GM23338 (cell line): ENCODE measurements around the gene NADK2. TPM values are rescaled to one million over a fixed set of nuclear protein-coding genes. Genes with fewer than 3 reads are reported as not detected.

Source experiments
- ATAC-seq: fragments of 200-7000 bp; cut with Tn5 transposase; 3 replicates; pipeline ENCODE4 v1.9.1; 2020
- DNase-seq: peaks from one replicate; pipeline ENCODE4 v3.0.0-alpha.2; 2015; ENCODE audit warnings: low spot score
- H2AFZ ChIP-seq: fragments of 200-600 bp; sonication (generic); 2 replicates; pipeline ENCODE4 v1.8.0; 2016; ENCODE audit warnings: antibody characterized with exemption, mild to moderate bottlenecking, moderate library complexity
- H3F3A ChIP-seq: fragments of 200-600 bp; sonication (generic); replicated peaks from 2 replicates; pipeline ENCODE4 v1.8.0; 2017; ENCODE audit warnings: antibody characterized with exemption, mixed run types, low read depth
- H3K27ac ChIP-seq: fragments of 200-600 bp; sonication (generic); 2 replicates; pipeline ENCODE4 v1.6.1; 2016; ENCODE audit warnings: low read depth
- H3K27me3 ChIP-seq: fragments of 200-600 bp; sonication (generic); 2 replicates; pipeline ENCODE4 v1.8.0; 2016; ENCODE audit warnings: mild to moderate bottlenecking, mixed run types, moderate library complexity; ENCODE audit not compliant: insufficient read depth
- H3K36me3 ChIP-seq: fragments of 200-600 bp; sonication (generic); 2 replicates; pipeline ENCODE4 v1.8.0; 2016; ENCODE audit warnings: mild to moderate bottlenecking; ENCODE audit not compliant: insufficient read depth
- H3K4me1 ChIP-seq: fragments of 200-600 bp; sonication (generic); 2 replicates; pipeline ENCODE4 v1.8.0; 2016; ENCODE audit warnings: mild to moderate bottlenecking, moderate library complexity; ENCODE audit not compliant: insufficient read depth
- H3K4me2 ChIP-seq: fragments of 200-600 bp; sonication (generic); 2 replicates; pipeline ENCODE4 v1.7.1; 2017; ENCODE audit warnings: mixed run types
- H3K4me3 ChIP-seq: fragments of 200-600 bp; sonication (generic); 2 replicates; pipeline ENCODE4 v1.6.1; 2016; ENCODE audit warnings: mixed run types
- H3K79me2 ChIP-seq: fragments of 200-600 bp; sonication (generic); replicated peaks from 2 replicates; pipeline ENCODE4 v1.8.0; 2017; ENCODE audit warnings: mild to moderate bottlenecking; ENCODE audit not compliant: insufficient read depth
- H3K9me2 ChIP-seq: fragments of 200-600 bp; sonication (generic); 2 replicates; pipeline ENCODE4 v1.8.0; 2017; ENCODE audit not compliant: insufficient read depth
- H4K20me1 ChIP-seq: fragments of 200-600 bp; sonication (generic); replicated peaks from 2 replicates; pipeline ENCODE4 v1.8.0; 2017; ENCODE audit warnings: mild to moderate bottlenecking; ENCODE audit not compliant: insufficient read depth
- H3K27ac Mint-ChIP-seq: 2 replicates; pipeline ENCODE4 v1.8.0; 2020; ENCODE audit warnings: inconsistent platforms, mild to moderate bottlenecking, moderate library complexity, mixed read lengths
- H3K27me3 Mint-ChIP-seq: 3 replicates; pipeline ENCODE4 v1.8.0; 2022; ENCODE audit warnings: low read depth, mild to moderate bottlenecking, moderate library complexity, mixed read lengths, inconsistent platforms; ENCODE audit not compliant: insufficient read depth, poor library complexity
- H3K36me3 Mint-ChIP-seq: 3 replicates; pipeline ENCODE4 v1.8.0; 2021; ENCODE audit warnings: low read depth, mild to moderate bottlenecking, inconsistent platforms, moderate library complexity, mixed read lengths
- H3K4me1 Mint-ChIP-seq: 3 replicates; pipeline ENCODE4 v1.8.0; 2020; ENCODE audit warnings: mild to moderate bottlenecking, inconsistent platforms, mixed read lengths
- H3K4me3 Mint-ChIP-seq: 3 replicates; pipeline ENCODE4 v1.8.0; 2021; ENCODE audit warnings: moderate library complexity, mild to moderate bottlenecking, inconsistent platforms, mixed read lengths
- H3K9me3 Mint-ChIP-seq: 3 replicates; pipeline ENCODE4 v1.8.0; 2020; ENCODE audit warnings: moderate library complexity, mild to moderate bottlenecking, inconsistent platforms, mixed read lengths
- CREB1 ChIP-seq: fragments of 250-450 bp; sonication (Bioruptor Pico); IDR thresholded peaks from 2 replicates; pipeline ENCODE4 v1.5.0; 2020; ENCODE audit warnings: low read depth, mild to moderate bottlenecking, moderate library complexity
- CTCF ChIP-seq, 2 experiments: fragments of 200-600 bp in 1 of 2; sonication (generic) in 1 of 2; conservative IDR thresholded peaks; 2 replicates each; pipeline versions ENCODE4 v1.5.1 to v1.6.1; 2016 to 2017; ENCODE audit warnings: antibody characterized with exemption in 2 of 2, low read depth in 2 of 2, mild to moderate bottlenecking in 2 of 2, moderate library complexity in 1 of 2
- EZH2 ChIP-seq: fragments of 200-600 bp; sonication (generic); IDR thresholded peaks from one replicate; pipeline ENCODE4 v1.8.0; 2017; ENCODE audit warnings: antibody characterized with exemption, mild to moderate bottlenecking, low read depth; ENCODE audit not compliant: unreplicated experiment
- EZH2phosphoT487 ChIP-seq: fragments of 200-600 bp; sonication (generic); IDR thresholded peaks from one replicate; pipeline ENCODE4 v1.8.1; 2018; ENCODE audit warnings: antibody characterized with exemption; ENCODE audit not compliant: unreplicated experiment
- NANOG ChIP-seq: IDR thresholded peaks from 2 replicates; pipeline ENCODE4 v1.6.1; 2016; ENCODE audit warnings: antibody characterized with exemption, borderline replicate concordance
- POLR2AphosphoS5 ChIP-seq: IDR thresholded peaks from 2 replicates; pipeline ENCODE4 v1.6.1; 2016; ENCODE audit warnings: antibody characterized with exemption, low read depth
- STAT1 ChIP-seq: IDR thresholded peaks from one replicate; pipeline ENCODE4 v1.6.1; 2016; ENCODE audit warnings: antibody characterized with exemption; ENCODE audit not compliant: unreplicated experiment
- ZNF331 ChIP-seq: fragments of 250-450 bp; sonication (Bioruptor Pico); IDR thresholded peaks from 2 replicates; pipeline ENCODE4 v1.5.0; 2020; ENCODE audit warnings: low read depth, mild to moderate bottlenecking, moderate library complexity
- ZNF462 ChIP-seq: fragments of 250-450 bp; sonication (Bioruptor Pico); IDR thresholded peaks from 2 replicates; pipeline ENCODE4 v1.5.0; 2020; ENCODE audit warnings: mild to moderate bottlenecking, moderate library complexity
- polyA plus RNA-seq: library from polyadenylated mRNA; unstranded; fragments of >200 nt; fragmentation: Nextera tagmentation; extraction: Ambion mirVana; gene quantifications from 2 replicates; pipeline ENCODE4 v1.2.1, GENCODE V29; 2016
- total RNA-seq: library from RNA; depleted of rRNA; stranded (reverse); fragments of >200 nt; shearing (Covaris generic); gene quantifications from 2 replicates; pipeline ENCODE4 v1.2.3, GENCODE V29; 2014

NADK2 gene
- total and polyA plus RNA-seq, 2 experiments from 2014 or later, result 4.5 to 16.0 TPM

- Mint-ChIP-seq H3K9me3 (no peaks in the 10 kb centered on the region), H3K27ac (no peak overlapping the region), H3K4me3 (no peak overlapping the region), H3K4me1 (peaks cover 11% of the 10 kb centered on the region), H3K27me3 (no peaks in the 10 kb centered on the region), H3K36me3 (no peaks in the 10 kb centered on the region)
- no peak overlapping the region for H3K27ac ChIP-seq
- no peaks in the 10 kb centered on the region for H3K27me3 ChIP-seq
- H3K4me2 ChIP-seq, result no peak overlapping the region
- no peaks in the 10 kb centered on the region; the same call in 1 of the 2 replicates for H3K4me1 ChIP-seq
- no peaks in the 10 kb centered on the region for H3K36me3 ChIP-seq
- DNase-seq, result no peak
- H4K20me1 ChIP-seq, result no peaks in the 10 kb centered on the region
- H2AFZ ChIP-seq, result no peak overlapping the region
- H3F3A ChIP-seq, result no peaks in the 10 kb centered on the region
- no peaks in the 10 kb centered on the region for H3K79me2 ChIP-seq
- no peak overlapping the region for H3K4me3 ChIP-seq
- TF ChIP-seq CTCF (conservative IDR thresholded peaks at IDR 0.05; ENCODE audit: low read depth in 2 of 2), result no peak
- no peak for ATAC-seq
- H3K9me2 ChIP-seq, result no peaks in the 10 kb centered on the region
Measured at GRCh38 chr5:36272136-36272690, 30.5 kb upstream of the NADK2 start.

- Mint-ChIP-seq H3K4me1 (peaks cover 11% of the 10 kb centered on the region), H3K27ac (no peak overlapping the region), H3K4me3 (no peak overlapping the region), H3K9me3 (no peaks in the 10 kb centered on the region), H3K27me3 (no peaks in the 10 kb centered on the region), H3K36me3 (no peaks in the 10 kb centered on the region)
- no peaks in the 10 kb centered on the region for H4K20me1 ChIP-seq
- no peak overlapping the region for H3K4me3 ChIP-seq
- H3K36me3 ChIP-seq, result no peaks in the 10 kb centered on the region
- no peak for DNase-seq
- H3K27me3 ChIP-seq, result no peaks in the 10 kb centered on the region
- H3K4me2 ChIP-seq, result no peak overlapping the region
- no peaks in the 10 kb centered on the region for H3K79me2 ChIP-seq
- no peaks in the 10 kb centered on the region for H3F3A ChIP-seq
- H3K9me2 ChIP-seq, result no peaks in the 10 kb centered on the region
- no peak overlapping the region for H2AFZ ChIP-seq
- no peak for ATAC-seq
- no peaks in the 10 kb centered on the region; the same call in 1 of the 2 replicates for H3K4me1 ChIP-seq
- H3K27ac ChIP-seq, result no peak overlapping the region
- no peak for TF ChIP-seq CREB1 (CRISPR knock-in tag)
- TF ChIP-seq EZH2phosphoT487, result no peak
- no peak for TF ChIP-seq STAT1
- TF ChIP-seq CTCF (conservative IDR thresholded peaks at IDR 0.05; ENCODE audit: low read depth in 2 of 2), result no peak
- no peak for TF ChIP-seq POLR2AphosphoS5
- TF ChIP-seq EZH2, result no peak
- TF ChIP-seq ZNF331 (CRISPR knock-in tag), result no peak
- TF ChIP-seq ZNF462 (CRISPR knock-in tag), result no peak
- no peak for TF ChIP-seq NANOG
Measured at GRCh38 chr5:36270876-36271575, 29.3 kb upstream of the NADK2 start.
